Brain microvascular endothelial cell (primary cell): Measurements from ENCODE around the gene CBLB.

Experiments used
- DNase-seq: peaks from one replicate; pipeline ENCODE4 v3.0.0-alpha.2; 2020
- H3K27ac ChIP-seq: fragments of 250-450 bp; sonication (Bioruptor Pico); 2 replicates; pipeline ENCODE4 v1.5.1; 2020; ENCODE audit warnings: mild to moderate bottlenecking, moderate library complexity
- H3K27me3 ChIP-seq: fragments of 250-450 bp; sonication (Bioruptor Pico); replicated peaks from 2 replicates; pipeline ENCODE4 v1.5.1; 2020; ENCODE audit warnings: mild to moderate bottlenecking
- H3K36me3 ChIP-seq: fragments of 250-450 bp; sonication (Bioruptor Pico); replicated peaks from 2 replicates; pipeline ENCODE4 v1.5.1; 2020; ENCODE audit warnings: mild to moderate bottlenecking
- H3K4me3 ChIP-seq: 2 replicates; pipeline ENCODE4 v1.5.1; 2011; ENCODE audit warnings: low read depth, mild to moderate bottlenecking, control low read depth, low read length, moderate library complexity
- CTCF ChIP-seq: IDR thresholded peaks from 2 replicates; pipeline ENCODE4 v1.5.1; 2011; ENCODE audit warnings: low read depth, mild to moderate bottlenecking, moderate library complexity, low read length, control low read depth, inconsistent platforms; ENCODE audit errors: missing control alignments
- in situ Hi-C: cut with HindIII; loops from 2 replicates; pipeline ENCODE4 v1.10.0; 2017; ENCODE audit warnings: low sequenced_read_pairs, low pct_ligation_motif_present

The CBLB gene

DNA sequence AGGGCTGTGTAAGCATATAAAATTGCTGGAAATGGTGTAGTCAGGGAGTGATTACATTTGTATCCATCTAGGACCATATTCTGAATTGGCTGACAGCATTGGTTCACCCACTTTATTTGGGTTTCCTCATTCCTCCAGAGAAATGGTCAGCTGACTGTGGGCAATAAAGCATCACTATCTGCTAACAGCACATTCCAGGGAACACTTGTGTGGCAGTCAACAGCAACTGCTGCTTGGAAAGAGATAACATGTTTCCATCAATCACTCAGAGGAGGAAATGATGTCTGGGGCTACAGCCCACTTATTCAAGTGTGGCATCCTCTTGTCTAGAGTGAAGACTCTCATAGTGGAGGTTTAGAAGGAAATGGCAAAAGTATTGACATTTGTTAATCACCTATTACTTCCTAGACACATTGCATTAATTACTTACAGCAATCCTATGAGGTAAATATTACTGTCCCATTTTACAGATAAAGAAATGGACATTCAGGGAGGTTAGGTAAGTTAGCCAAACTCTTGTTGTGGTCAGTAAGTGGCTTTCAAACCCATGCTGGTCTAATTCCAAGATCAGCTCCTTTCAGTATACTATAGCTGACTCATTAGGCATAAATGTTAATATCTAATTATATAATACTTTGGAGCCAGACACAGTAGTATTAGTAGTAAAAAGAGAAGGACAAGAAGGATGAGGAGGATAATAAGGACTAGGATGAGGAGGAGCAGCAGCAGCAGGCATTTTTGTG is 254.4 kb downstream of the CBLB start:
- Histone ChIP-seq H3K27me3 (no peaks in the 10 kb centered on the region), H3K4me3 (no peak overlapping the region), H3K27ac (no peak overlapping the region), H3K36me3 (no peaks in the 10 kb centered on the region)
- DNase-seq, result peak; percentile 39
- in situ Hi-C loops, result no loop called here
- TF ChIP-seq CTCF, result no peak

- in situ Hi-C loops, result no loop called here
- no peak overlapping the region for H3K27ac ChIP-seq
- DNase-seq, result no peak
- H3K27me3 ChIP-seq, result no peaks in the 10 kb centered on the region
- no peaks in the 10 kb centered on the region for H3K36me3 ChIP-seq
- TF ChIP-seq CTCF, result no peak
- no peak overlapping the region for H3K4me3 ChIP-seq
These were observed 255.7 kb downstream of the CBLB start for GRCh38 chr3:105613120-105613519.

GRCh38 chr3:105611304-105612192 is 257.3 kb downstream of the CBLB start:
- TF ChIP-seq CTCF, result no peak
- Histone ChIP-seq H3K27me3 (no peaks in the 10 kb centered on the region), H3K4me3 (no peak overlapping the region), H3K36me3 (no peaks in the 10 kb centered on the region), H3K27ac (no peak overlapping the region)
- in situ Hi-C loops, result no loop called here
- DNase-seq, result no peak

- in situ Hi-C loops, result no loop called here
- Histone ChIP-seq H3K4me3 (no peak overlapping the region), H3K27ac (no peak overlapping the region), H3K36me3 (no peaks in the 10 kb centered on the region), H3K27me3 (no peaks in the 10 kb centered on the region)
- TF ChIP-seq CTCF, result no peak
- no peak for DNase-seq
These were observed 258.3 kb downstream of the CBLB start for GRCh38 chr3:105610473-105610872.

GRCh38 chr3:105608623-105609022 is 260.2 kb downstream of the CBLB start:
- TF ChIP-seq CTCF, result no peak
- no peak for DNase-seq
- no peaks in the 10 kb centered on the region for H3K27me3 ChIP-seq

More at GRCh38 chr3:105608623-105609022, 260.2 kb downstream of the CBLB start:
- Histone ChIP-seq H3K4me3 (no peak overlapping the region), H3K36me3 (no peaks in the 10 kb centered on the region), H3K27ac (no peak overlapping the region)
- in situ Hi-C loops, result no loop called here
